ENCODE results near the gene KLHL33.
A peak's percentile ranks its signal among the peaks of the same experiment; 100 is the strongest.
"Not testable (repeated sequence)": the region's sequence is repeated elsewhere in the genome, so short reads cannot be mapped to it uniquely, and the experiment has no call there.

KLHL33 gene

DNA sequence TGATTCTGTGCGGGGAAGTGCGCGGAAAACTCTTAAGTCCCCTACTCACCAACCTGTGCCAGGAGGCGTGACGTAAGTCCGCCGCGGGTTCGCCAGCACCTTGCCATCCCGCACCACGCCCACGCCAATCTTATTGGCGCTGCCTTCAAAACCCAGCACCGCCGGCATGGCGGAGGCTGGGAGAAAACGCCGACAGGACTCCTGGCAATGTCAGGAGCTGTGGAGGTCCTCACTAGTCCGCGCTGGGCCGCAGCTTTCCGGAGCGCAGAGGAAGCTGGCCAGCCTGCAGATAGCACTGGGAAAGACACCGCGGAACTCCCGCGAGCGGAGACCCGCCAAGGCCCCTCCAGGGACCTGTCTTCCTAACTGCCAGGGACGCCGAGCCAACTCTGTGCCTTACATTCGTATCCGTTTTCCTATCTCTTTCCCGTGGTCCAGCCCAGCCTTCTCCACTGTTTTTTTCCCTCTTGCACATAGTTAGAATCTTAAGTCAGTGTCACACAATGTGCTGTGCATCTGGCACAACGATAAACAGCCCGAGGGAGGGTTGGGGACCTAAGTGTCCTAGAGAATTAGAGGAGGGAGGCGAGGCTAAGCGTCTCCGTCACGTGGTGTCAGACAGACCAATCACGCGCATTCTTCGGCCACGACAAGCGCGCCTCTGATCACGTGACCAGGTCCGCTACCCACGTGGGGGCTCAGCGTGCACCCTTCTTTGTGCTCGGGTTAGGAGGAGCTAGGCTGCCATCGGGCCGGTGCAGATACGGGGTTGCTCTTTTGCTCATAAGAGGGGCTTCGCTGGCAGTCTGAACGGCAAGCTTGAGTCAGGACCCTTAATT lies 18.8 kb upstream of the KLHL33 start, which contains the start of the genes APEX1 and OSGEP:
Gene APEX1, plus strand, starts transcription at position 711 of the 839 bp plus-strand sequence. CDS start 420 bp downstream, outside the sequence.
Gene OSGEP, minus strand, starts transcription at position 297 of the 839 bp plus-strand sequence. Its CDS starts 129 bp downstream, at position 168.
- DNase-seq, result peak; percentile 88 to 100 (median 95)

DNA sequence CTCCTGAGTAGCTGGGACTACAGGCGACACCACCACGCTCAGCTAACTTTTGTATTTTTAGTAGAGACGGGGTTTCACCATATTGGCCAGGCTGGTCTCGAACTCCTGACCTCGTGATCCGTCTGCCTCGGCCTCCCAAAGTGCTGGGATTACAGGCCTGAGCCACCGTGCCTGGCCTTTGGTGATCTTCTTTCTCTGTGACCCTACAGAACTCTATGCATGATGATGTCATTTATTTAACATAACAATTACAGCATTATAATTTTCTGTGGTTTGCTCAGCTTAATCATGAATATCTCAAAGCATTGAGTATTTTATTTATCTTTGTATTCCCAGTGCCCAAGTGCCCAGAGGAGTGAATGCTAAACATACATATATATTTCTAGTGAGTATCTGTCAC lies 16.9 kb upstream of the KLHL33 start:
- DNase-seq, result not testable (repeated sequence)

- no peak for DNase-seq
These were observed 10.9 kb upstream of the KLHL33 start for GRCh38 chr14:20446889-20447288.

DNA sequence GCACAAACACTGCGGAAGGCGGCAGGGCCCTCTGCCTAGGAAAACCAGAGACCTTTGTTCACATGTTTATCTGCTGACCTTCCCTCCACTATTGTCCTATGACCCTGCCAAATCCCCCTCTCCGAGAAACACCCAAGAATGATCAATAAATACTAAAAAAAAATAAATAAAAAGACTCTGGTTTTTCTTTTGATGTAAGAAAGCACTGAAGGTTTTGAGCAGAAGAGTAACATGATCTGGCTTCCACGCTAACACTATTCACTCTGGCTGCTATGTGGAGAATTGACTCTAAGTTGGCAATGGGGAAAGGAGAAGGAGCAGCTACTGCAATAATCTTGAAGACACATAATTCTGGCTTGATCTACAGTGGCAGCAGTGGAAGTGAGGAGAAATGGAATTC lies 7.7 kb upstream of the KLHL33 start:
- not testable (repeated sequence) for DNase-seq

GRCh38 chr14:20441461-20441860 lies 5.5 kb upstream of the KLHL33 start:
- DNase-seq, result no peak

DNA sequence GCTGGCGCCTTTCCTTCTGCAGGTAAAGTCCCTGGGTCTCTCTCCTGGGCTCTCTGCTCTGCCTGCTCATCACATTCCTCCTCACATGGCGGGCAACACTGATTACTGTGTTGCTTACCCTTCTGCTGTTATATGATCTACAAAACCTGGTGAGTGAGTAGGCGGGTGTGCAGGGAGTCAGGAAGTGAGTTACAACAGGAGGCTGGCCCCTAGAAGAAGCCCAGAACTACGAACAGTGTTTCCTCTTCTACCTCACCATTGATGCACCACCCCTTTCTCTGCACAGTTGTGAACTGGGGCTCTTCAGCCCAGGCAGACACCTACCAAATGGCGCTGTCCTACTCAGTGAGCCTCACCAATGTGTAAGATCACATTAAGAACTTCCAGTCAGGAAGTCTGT lies 4.9 kb upstream of the KLHL33 start:
- DNase-seq, result peak in 1 of 5 experiments; percentile 77

GRCh38 chr14:20440465-20440864 lies 4.5 kb upstream of the KLHL33 start:
- DNase-seq, result no peak

DNA sequence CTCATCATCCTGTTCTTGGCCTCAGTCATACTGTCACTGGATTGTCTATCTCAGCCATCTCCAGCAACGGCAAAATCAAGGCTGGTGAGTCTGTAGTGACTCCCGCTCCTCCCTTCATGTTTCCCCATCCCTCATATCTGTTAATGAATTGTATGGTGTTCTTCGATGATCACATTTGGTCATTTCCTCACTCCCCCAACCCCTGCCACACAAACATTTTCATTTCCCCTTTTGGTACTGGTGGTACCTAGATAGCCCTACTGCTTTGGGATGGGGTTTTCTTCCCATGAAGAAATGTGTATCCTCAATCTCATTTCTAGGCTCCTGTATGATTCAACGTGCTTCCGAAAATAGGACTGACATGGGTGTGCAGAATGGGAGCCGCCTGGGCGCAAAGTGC lies 2.7 kb upstream of the KLHL33 start:
- DNase-seq, result no peak

GRCh38 chr14:20436363-20436755 lies 393 bp upstream of the KLHL33 start:
- DNase-seq, result no peak

- DNase-seq, result no peak
These were observed 1.0 kb downstream of the KLHL33 start for GRCh38 chr14:20434701-20435581.

GRCh38 chr14:20429801-20430669 lies 5.9 kb downstream of the KLHL33 start:
- no peak for DNase-seq

- no peak for DNase-seq
These were observed 7.2 kb downstream of the KLHL33 start for GRCh38 chr14:20428802-20429201.

DNA sequence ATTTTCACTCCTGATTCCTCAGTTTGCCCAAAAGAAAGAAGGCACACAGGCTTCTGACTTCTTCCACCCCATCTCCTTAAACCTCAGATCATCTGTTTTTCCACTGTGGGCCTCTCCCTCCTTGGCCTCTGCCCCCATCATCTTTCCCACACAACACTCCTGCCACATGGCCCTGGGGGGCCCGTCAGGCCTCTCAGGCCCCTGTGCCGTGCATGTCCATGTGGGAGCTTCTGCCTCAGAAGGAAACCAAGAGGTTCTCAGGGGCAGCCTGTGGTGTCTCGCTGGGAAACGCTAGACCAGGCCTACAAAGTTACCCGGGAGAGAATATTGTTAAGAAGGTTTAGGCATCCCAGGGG lies 8.0 kb downstream of the KLHL33 start:
- no peak for DNase-seq

DNA sequence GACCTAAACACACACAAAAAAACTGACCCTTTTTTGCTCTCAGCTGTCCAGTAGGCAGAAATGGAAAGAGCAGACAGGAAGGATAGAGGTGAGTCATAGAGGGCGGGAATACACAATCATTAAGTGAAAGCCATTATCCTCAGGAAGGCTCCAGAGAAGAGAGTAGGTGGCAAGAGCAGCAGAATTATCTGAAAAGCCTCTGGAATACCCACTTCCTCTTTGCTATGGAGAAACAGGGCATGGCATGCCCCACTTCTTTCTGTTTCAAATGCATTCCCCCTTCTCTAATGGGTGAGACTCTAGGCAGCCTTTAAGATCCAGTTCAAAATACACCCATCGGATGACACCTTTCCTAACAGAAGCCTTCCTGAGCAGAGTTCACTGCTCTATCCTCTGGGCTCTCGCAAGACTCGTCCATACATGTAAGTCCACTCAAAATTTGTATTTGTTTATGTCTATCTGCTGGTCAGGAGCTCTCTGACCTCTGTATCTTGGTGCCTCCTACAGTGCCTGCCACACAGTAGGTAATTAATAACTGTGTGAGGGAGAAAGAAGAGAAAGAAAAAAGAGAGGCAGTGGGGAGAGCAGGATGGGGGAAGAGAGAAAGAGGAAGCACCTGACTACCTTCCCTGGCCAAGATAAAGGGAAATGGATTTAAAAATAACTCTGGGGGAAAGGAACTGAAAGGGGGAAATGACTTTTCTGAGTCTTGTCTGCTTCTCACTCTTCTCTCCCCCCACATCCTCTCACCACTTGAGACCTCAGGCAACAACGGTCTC lies 8.5 kb downstream of the KLHL33 start:
- peak in 1 of 5 experiments; percentile 54 for DNase-seq

DNA sequence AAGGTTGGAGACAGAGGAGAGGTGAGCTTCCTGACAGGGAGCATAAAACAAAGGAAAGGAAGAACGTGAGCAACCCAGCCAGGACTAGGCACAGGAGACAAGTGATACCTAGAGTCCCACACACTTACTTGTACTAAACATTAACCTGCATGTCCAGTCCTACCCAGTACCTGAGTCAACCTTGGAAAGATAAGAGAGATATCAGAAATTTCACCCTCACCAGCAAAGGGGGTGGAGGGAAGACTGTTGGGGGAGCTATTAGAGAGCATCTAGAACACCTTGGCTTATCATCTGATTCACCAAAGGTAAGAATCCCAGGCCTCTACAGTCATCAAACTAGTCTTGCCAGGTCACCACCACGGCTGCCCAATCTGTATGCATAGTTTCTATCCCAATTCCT lies 11.1 kb downstream of the KLHL33 start:
- DNase-seq, result no peak

GRCh38 chr14:20422886-20423285 lies 13.1 kb downstream of the KLHL33 start:
- DNase-seq, result no peak

- DNase-seq, result no peak
These were observed 14.7 kb downstream of the KLHL33 start for GRCh38 chr14:20421267-20421666.

- no peak for DNase-seq
These were observed 16.5 kb downstream of the KLHL33 start for GRCh38 chr14:20419419-20419818.

GRCh38 chr14:20418501-20418909 lies 17.5 kb downstream of the KLHL33 start:
- no peak for DNase-seq

DNA sequence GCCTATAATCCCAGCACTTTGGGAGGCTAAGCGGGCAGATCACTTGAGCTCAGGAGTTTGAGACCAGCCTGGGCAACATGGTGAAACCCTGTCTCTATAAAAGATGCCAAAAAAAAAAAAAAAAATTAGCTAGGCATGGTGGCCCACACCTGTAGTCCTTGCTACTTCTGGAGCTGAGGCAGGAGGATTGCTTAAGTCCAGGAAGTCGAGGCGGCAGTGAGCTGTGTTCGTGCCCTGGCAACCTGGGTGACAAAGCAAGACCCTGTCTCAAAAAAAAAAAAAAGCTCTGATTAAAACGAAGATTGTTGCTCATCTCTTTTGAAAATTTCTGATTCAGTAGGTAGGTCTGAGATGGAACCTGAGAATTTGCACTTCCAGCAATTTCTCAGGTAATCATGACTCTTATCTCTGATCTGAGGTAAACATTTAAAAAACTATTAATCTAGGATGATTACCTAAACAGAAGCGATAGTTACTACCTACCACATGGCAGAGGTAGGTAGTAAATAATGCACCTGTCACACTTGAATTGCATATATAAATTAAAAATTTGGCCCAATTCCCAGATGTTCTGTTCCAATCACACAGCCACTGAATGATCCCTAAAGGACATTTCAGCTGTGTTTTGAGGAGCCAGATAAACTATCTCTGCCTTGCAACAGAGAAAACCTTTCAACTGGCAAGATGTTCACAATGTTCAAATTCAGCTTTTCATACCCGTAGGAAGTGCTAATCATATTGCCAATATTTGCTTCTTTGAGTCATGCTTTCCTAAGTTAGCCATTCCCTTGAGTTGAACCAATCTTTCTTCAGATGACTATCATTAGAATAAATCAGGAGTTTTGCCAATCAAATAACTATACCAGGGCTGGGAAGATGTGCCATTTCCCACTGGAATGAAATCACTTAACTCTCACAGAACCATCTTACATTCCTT lies 18.4 kb downstream of the KLHL33 start:
- DNase-seq, result no peak

GRCh38 chr14:20416223-20416622 lies 19.7 kb downstream of the KLHL33 start:
- DNase-seq, result no peak

Measured in T-helper 2 cell (primary cell).